ENCODE measurements around the gene RTP3. TPM values are rescaled to one million over a fixed set of nuclear protein-coding genes. Genes with fewer than 3 reads are reported as not detected.

RTP3 gene
- total and polyA plus RNA-seq, 8 donors, result not detected

DNA sequence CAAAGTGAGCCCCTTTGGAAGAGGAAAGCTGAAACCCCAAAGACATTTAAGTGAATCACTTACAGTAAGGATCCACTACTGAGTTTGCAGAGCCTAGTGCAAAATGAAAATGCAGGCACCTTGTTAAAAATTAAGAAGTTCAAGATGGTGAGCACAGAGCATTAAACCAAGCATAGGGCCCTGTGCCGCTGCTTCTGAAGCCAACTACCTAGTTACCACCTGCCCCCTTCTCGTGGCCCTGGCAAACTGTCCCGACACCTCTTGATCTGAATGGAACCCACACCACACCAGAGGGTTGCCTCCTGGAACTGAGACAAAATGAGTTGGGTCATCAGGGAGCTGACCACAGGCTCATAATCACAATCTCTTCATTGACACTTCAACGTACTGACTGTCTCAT is 42.8 kb downstream of the RTP3 start:
- ATAC-seq, result no peak
- WGBS, 2 donors, result 75 to 85% methylated on average over 4 of the region's 4 CpGs

DNA sequence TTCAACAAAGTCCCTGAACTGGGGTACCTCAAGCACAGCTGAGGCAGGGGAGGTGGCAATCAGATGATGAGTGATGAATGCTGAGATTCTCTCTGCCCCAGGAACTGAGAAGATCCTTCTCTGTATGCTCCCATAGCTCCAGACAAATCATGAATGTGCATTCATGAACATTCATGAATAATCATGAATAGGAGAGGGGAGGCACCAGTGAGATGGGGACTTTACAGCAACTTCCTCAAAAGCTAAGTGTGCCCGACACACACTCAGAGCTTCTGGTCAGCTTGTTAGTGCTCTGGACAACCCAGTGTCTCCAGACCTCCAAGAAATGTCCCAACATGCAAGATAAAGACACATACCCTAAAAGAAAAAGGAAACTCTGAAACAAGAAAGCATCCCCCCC is 44.1 kb downstream of the RTP3 start:
- TF ChIP-seq, protein P1, sequence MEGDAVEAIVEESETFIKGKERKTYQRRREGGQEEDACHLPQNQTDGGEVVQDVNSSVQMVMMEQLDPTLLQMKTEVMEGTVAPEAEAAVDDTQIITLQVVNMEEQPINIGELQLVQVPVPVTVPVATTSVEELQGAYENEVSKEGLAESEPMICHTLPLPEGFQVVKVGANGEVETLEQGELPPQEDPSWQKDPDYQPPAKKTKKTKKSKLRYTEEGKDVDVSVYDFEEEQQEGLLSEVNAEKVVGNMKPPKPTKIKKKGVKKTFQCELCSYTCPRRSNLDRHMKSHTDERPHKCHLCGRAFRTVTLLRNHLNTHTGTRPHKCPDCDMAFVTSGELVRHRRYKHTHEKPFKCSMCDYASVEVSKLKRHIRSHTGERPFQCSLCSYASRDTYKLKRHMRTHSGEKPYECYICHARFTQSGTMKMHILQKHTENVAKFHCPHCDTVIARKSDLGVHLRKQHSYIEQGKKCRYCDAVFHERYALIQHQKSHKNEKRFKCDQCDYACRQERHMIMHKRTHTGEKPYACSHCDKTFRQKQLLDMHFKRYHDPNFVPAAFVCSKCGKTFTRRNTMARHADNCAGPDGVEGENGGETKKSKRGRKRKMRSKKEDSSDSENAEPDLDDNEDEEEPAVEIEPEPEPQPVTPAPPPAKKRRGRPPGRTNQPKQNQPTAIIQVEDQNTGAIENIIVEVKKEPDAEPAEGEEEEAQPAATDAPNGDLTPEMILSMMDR (IDR thresholded peaks at IDR 0.05), result no peak
- FAIRE-seq (no peak), DNase-seq (no peak), ATAC-seq (no peak)
- Histone ChIP-seq H3K36me3 (no peaks in the 10 kb centered on the region), H3K4me3 (no peak overlapping the region), H3K27ac (no peak overlapping the region), H3K4me1 (no peaks in the 10 kb centered on the region), H3K9me3 (no peaks in the 10 kb centered on the region), H3K27me3 (no peaks in the 10 kb centered on the region)
- intact Hi-C loops (cut with DNase I), result no loop called here
- 79 to 100% methylated on average over 1 of the region's 1 CpG for WGBS, 2 donors

More for the DNA sequence above, 42.8 kb downstream of the RTP3 start:
- no peak for DNase-seq
- no peak overlapping the region for H3K27ac ChIP-seq
- TF ChIP-seq, protein P1 (IDR thresholded peaks at IDR 0.05), result no peak
- H3K27me3 ChIP-seq, result no peaks in the 10 kb centered on the region
- no peaks in the 10 kb centered on the region for H3K36me3 ChIP-seq
- no peak overlapping the region for H3K4me3 ChIP-seq
- no peaks in the 10 kb centered on the region for H3K9me3 ChIP-seq
- intact Hi-C loops (cut with DNase I), result no loop called here
- no peaks in the 10 kb centered on the region for H3K4me1 ChIP-seq
- no peak for FAIRE-seq

DNA sequence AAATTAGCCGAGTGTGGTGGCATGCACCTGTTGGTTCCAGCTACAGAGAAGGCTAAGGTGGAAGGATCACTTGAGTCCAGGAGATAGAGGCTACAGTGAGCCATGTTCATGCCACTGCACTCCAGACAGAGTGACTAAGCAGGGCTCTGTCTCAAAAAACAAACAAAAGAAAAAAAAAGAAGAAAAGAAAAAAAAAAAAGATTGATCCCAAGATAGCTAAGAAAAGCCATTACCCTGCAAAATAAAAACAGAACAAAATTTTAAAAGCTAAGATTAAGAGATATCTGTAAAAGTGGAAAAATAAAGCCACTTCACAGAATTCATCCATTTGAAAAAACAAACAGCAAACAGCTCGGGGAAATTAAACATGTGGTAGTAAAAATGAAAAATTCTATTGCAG is 44.6 kb downstream of the RTP3 start:
- no peaks in the 10 kb centered on the region for H3K36me3 ChIP-seq
- FAIRE-seq, result no peak
- intact Hi-C loops (cut with DNase I), result no loop called here
- WGBS, 2 donors, result 79 to 84% methylated on average over 2 of the region's 2 CpGs
- DNase-seq, result no peak
- H3K27ac ChIP-seq, result no peak overlapping the region
- TF ChIP-seq, protein P1 (IDR thresholded peaks at IDR 0.05), result no peak
- H3K4me1 ChIP-seq, result no peaks in the 10 kb centered on the region
- no peaks in the 10 kb centered on the region for H3K27me3 ChIP-seq
- H3K4me3 ChIP-seq, result no peak overlapping the region
- no peaks in the 10 kb centered on the region for H3K9me3 ChIP-seq
- ATAC-seq, result no peak

DNA sequence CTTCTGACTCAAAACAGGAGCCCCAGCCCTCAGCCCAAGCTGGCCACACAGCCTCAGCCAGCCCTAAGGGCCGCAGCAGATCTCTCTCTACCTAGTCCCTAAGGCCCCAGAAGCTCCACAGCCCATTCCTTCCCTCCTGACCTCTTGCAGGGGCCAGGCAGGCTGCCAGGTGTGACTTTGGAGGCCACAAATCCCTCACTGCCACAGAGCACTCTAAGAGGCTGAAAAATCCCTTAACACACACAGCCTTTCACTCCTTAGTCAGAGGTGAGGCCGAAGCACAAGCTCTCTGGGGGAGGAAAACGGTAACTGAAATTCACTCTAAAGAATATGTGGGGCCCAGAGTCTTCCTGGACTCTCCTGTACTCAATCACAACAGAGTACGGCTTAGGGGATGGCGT is 45.0 kb downstream of the RTP3 start:
- Histone ChIP-seq H3K4me3 (no peak overlapping the region), H3K36me3 (no peaks in the 10 kb centered on the region), H3K27ac (no peak overlapping the region), H3K9me3 (no peaks in the 10 kb centered on the region), H3K27me3 (no peaks in the 10 kb centered on the region), H3K4me1 (no peaks in the 10 kb centered on the region)
- ATAC-seq (no peak), FAIRE-seq (no peak), DNase-seq (no peak)
- TF ChIP-seq, protein P1 (IDR thresholded peaks at IDR 0.05), result no peak
- intact Hi-C loops (cut with DNase I), result no loop called here
- 93% methylated on average over 5 of the region's 5 CpGs for WGBS, 2 donors

DNA sequence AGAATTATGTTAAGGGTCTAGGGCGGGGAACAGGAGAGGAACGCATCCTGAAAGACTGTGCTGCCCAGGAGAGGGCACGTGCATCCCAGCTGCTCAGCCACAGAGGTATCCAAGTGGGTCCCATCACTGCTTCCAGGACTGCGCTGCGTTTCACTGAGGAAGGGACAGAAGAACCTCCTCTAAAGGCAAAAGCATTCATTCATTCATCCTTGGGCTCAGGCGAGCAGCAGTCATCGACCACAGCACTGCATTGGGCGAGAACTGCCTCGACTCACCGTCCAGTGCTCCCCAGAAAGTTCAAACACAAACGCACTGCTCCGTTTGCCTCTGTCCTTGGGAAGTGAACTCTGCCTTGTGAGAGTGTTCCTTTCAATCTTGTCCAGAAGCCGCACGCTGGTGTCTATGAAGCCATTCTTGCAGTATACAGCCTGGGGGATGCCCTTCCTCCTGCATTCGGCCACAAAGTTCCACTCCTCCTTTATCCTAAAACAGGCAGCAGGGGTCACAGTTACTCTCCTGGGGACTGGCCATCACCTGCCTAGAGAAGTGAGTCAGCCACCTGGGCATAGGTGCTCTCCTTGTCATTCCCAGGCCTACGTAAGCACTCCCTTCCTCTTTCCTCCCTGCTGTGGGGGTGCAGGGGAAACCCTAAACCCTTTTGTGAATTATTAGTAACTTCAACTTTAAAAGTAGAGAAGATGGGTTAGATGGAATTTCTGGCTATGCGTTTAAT is 47.2 kb downstream of the RTP3 start:
- TF ChIP-seq, protein P1 (IDR thresholded peaks at IDR 0.05), result no peak
- H3K27me3 ChIP-seq, result no peaks in the 10 kb centered on the region
- H3K9me3 ChIP-seq, result no peaks in the 10 kb centered on the region
- H3K4me1 ChIP-seq, result no peaks in the 10 kb centered on the region
- WGBS, 2 donors, result 79 to 88% methylated on average over 17 of the region's 17 CpGs
- no peak for FAIRE-seq
- H3K27ac ChIP-seq, result no peak overlapping the region
- no peak for ATAC-seq
- H3K4me3 ChIP-seq, result no peak overlapping the region
- intact Hi-C loops (cut with DNase I), result no loop called here
- no peaks in the 10 kb centered on the region for H3K36me3 ChIP-seq
- DNase-seq, result no peak

All from pancreas (tissue), 10 donors.